Naive thymus-derived CD4-positive, alpha-beta T cell (primary cell): Measurements from ENCODE around the gene ASIC2. TPM values are rescaled to one million over a fixed set of nuclear protein-coding genes. Genes with fewer than 3 reads are reported as not detected.

Source experiments
- ATAC-seq: fragments of 150-1000 bp; cut with Tn5 transposase; 2 replicates; pipeline ENCODE4 v1.10.0; 2021; ENCODE audit warnings: mild to moderate bottlenecking, moderate library complexity
- CTCF ChIA-PET: fragments of 350-600 bp; sonication (Branson Sonifier 250); formaldehyde crosslinking; loops from one replicate; lab custom pipeline; 2021; ENCODE audit warnings: antibody characterized with exemption; lab: Charles Lee
- POLR2A ChIA-PET: fragments of 350-600 bp; sonication (Branson Sonifier 250); formaldehyde crosslinking; loops from one replicate; lab custom pipeline; 2021; ENCODE audit warnings: antibody characterized with exemption, inconsistent platforms; lab: Charles Lee
- DNase-seq, 9 donors: peaks; one replicate each; pipeline versions ENCODE4 v3.0.0 to v3.0.0-alpha.2; 2020 to 2022; ENCODE audit warnings: mixed read lengths in 1 of 9
- H3K27ac ChIP-seq: one replicate; pipeline ENCODE4 v1.7.0; 2013; ENCODE audit warnings: mild to moderate bottlenecking, low read depth, low read length, moderate library complexity
- H3K27me3 ChIP-seq, 2 donors: one replicate each; pipeline ENCODE4 v1.7.0; 2013; ENCODE audit warnings: low read length in 2 of 2, mild to moderate bottlenecking in 2 of 2, moderate library complexity in 2 of 2; ENCODE audit not compliant: control insufficient read depth in 2 of 2, insufficient read depth in 2 of 2
- H3K36me3 ChIP-seq, 3 experiments: 1 replicate in 2 of 3; 2 replicates in 1 of 3; pipeline ENCODE4 v1.7.0; 2013; ENCODE audit warnings: low read length in 3 of 3, mild to moderate bottlenecking in 3 of 3, moderate library complexity in 1 of 3; ENCODE audit not compliant: insufficient read depth in 3 of 3, control insufficient read depth in 2 of 3
- H3K4me1 ChIP-seq, 2 donors: one replicate each; pipeline ENCODE4 v1.7.0; 2013; ENCODE audit warnings: low read length in 2 of 2, mild to moderate bottlenecking in 2 of 2, moderate library complexity in 1 of 2; ENCODE audit not compliant: control insufficient read depth in 2 of 2, insufficient read depth in 2 of 2
- H3K4me3 ChIP-seq: 2 replicates; pipeline ENCODE4 v1.7.0; 2013; ENCODE audit warnings: mild to moderate bottlenecking, low read length
- H3K9me3 ChIP-seq, 3 experiments: 1 replicate in 2 of 3; 2 replicates in 1 of 3; pipeline ENCODE4 v1.7.0; 2013; ENCODE audit warnings: low read length in 3 of 3; ENCODE audit not compliant: control insufficient read depth in 2 of 3
- H3K27ac Mint-ChIP-seq, 9 donors: one replicate each; pipeline ENCODE4 v1.8.0; 2020 to 2022; ENCODE audit warnings: mixed read lengths in 9 of 9, mild to moderate bottlenecking in 8 of 9, moderate library complexity in 5 of 9, inconsistent platforms in 2 of 9
- H3K27me3 Mint-ChIP-seq, 5 donors: one replicate each; pipeline ENCODE4 v1.8.0; 2021 to 2022; ENCODE audit warnings: mixed read lengths in 5 of 5, mild to moderate bottlenecking in 1 of 5
- H3K36me3 Mint-ChIP-seq, 5 donors: one replicate each; pipeline ENCODE4 v1.8.0; 2020 to 2022; ENCODE audit warnings: mixed read lengths in 5 of 5, mild to moderate bottlenecking in 3 of 5, inconsistent platforms in 1 of 5
- H3K4me1 Mint-ChIP-seq, 7 donors: one replicate each; pipeline ENCODE4 v1.8.0; 2020 to 2022; ENCODE audit warnings: mixed read lengths in 7 of 7, mild to moderate bottlenecking in 3 of 7, inconsistent platforms in 1 of 7
- H3K4me3 Mint-ChIP-seq, 10 donors: one replicate each; pipeline ENCODE4 v1.8.0; 2020 to 2022; ENCODE audit warnings: mild to moderate bottlenecking in 10 of 10, mixed read lengths in 10 of 10, moderate library complexity in 6 of 10, inconsistent platforms in 2 of 10
- H3K9me3 Mint-ChIP-seq, 11 donors: one replicate each; pipeline ENCODE4 v1.8.0; 2020 to 2022; ENCODE audit warnings: mixed read lengths in 11 of 11, mild to moderate bottlenecking in 4 of 11, inconsistent platforms in 1 of 11, moderate library complexity in 1 of 11
- intact Hi-C, 2 donors: fragments of 100-400 bp; cut with micrococcal nuclease; formaldehyde crosslinking; loops; one replicate each; pipeline ENCODE4 v1.15.1; 2023
- polyA plus RNA-seq, 2 donors: library from polyadenylated mRNA; unstranded; fragments of 300-500 nt; fragmentation: Illumina TruSeq; gene quantifications; one replicate each; pipeline ENCODE4 v1.2.3, GENCODE V29; 2021
- total RNA-seq, 6 experiments: library from RNA in 5 of 6; stranded (reverse) in 5 of 6; gene quantifications; 1 replicate in 5 of 6; 2 replicates in 1 of 6; pipeline ENCODE4 v1.2.3 and lab custom pipeline; 2021 to 2026

ASIC2 gene
- total and polyA plus RNA-seq, 7 experiments from 2014 or later = not detected

DNA sequence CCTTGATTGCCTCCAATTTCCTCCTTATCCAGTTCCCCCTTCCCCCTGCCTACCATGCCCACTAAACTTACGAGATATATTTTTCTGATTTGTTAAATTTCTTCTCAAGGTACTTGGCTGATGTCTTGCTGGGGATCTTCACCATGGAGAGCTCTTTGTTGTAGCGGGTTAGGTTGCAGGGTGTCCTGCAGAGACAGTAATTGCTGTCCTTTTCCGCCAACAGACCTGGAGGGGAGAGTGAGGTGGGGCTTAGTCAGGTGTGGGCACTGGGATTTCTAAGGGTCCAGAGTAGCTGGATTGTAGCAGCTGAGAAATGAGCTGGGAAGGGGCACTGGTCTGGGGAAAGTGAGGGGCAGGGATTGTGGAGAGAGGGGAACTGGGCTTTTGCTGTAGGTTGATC lies 269.3 kb downstream of the ASIC2 start:
- Histone ChIP-seq H3K36me3 (no peaks in the 10 kb centered on the region), H3K27me3 (peaks cover 0 to 3% of the 10 kb centered on the region in 2 donors), H3K4me3 (no peak overlapping the region), H3K27ac (no peak overlapping the region), H3K4me1 (no peaks in the 10 kb centered on the region), H3K9me3 (no peaks in the 10 kb centered on the region)
- CTCF ChIA-PET = no interaction called here
- Mint-ChIP-seq H3K4me3 (no peak overlapping the region), H3K27me3 (peaks cover 4 to 13% (median 10%) of the 10 kb centered on the region in 5 donors), H3K27ac (no peak overlapping the region), H3K9me3 (no peaks in the 10 kb centered on the region), H3K4me1 (no peaks in the 10 kb centered on the region), H3K36me3 (no peaks in the 10 kb centered on the region)
- DNase-seq = no peak
- intact Hi-C loops = no loop called here
- ATAC-seq = no peak
- POLR2A ChIA-PET = no interaction called here

DNA sequence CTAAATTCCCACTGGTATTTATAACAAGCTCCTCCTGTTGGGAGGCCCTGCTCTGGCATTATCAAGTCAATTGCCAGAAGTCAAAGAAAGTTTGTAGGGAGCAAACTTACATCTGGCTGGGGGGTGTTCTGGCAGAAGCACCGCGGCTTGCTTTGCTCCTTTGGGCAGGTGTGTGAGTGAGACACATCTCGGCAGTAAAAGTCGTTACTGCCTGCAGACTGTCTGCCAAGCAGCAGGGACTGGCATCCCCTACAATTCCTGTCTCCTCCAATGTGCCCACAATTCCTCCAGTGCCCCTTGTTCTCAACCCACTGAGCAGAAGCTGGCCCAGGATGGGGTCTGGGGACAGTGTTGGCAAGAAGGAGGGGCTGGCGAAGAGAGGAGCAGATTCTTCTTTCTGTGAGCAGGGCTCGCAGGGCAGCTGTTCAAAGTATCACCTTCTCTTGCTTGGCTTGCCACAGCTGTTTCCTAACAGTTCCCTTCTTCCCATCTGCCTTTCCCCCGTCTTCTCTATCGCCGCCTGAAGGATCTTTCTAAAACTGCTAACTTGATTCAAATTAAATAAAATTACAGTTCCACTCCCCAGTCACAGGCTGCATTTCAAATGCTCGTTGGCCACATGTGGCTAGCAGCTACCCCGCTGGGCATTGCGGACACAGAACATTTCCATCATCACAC lies 271.2 kb downstream of the ASIC2 start:
- ATAC-seq = no peak
- H3K36me3 Mint-ChIP-seq = no peaks in the 10 kb centered on the region
- no peak overlapping the region for H3K27ac Mint-ChIP-seq
- no peaks in the 10 kb centered on the region for H3K27me3 ChIP-seq
- no peak overlapping the region for H3K27ac ChIP-seq
- H3K9me3 ChIP-seq = no peaks in the 10 kb centered on the region
- no peaks in the 10 kb centered on the region for H3K36me3 ChIP-seq
- no peak overlapping the region for H3K4me3 ChIP-seq
- POLR2A ChIA-PET = no interaction called here
- no peaks in the 10 kb centered on the region for H3K4me1 ChIP-seq
- no peak for DNase-seq
- H3K4me3 Mint-ChIP-seq = no peak overlapping the region
- H3K27me3 Mint-ChIP-seq = peaks cover 0 to 17% (median 10%) of the 10 kb centered on the region in 5 donors
- intact Hi-C loops = no loop called here
- no peaks in the 10 kb centered on the region for H3K9me3 Mint-ChIP-seq
- H3K4me1 Mint-ChIP-seq = no peaks in the 10 kb centered on the region
- CTCF ChIA-PET = no interaction called here

DNA sequence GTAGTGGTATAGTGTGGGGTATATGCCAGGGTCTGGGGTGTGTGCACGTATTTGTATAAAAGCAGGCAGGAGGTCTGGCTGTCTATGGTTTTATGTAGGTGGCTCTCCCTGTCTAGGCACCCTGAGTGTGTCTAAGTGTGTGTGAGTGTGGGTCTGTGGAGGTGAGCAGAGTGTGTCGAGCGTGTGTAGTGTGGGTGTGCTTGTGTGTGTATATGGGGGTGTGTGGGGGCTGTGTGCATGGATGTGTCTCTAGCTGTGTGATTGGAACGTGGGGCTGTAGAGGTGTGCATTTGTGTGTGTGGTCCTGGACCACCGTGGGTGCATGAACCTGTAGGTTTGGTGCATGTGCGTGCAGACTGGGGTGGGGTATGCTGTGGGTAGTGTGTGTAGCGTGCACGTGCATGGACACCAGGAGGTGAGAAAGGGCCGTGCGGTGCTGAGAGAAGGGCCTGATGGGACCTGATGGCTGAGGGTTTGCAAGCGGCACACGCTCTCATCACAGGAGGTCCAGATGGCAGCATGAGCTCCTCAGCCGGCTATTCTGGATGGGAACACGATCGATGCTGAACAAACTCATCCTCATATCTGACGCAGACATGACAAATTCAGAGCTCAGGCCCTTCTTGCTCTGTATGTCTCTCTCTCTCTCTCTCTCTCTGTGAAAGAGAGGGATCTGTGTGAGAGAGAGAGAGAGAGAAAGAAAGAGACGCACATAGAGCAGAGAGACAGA lies 273.8 kb downstream of the ASIC2 start:
- no peaks in the 10 kb centered on the region for H3K36me3 Mint-ChIP-seq
- H3K27me3 Mint-ChIP-seq = peaks cover 0 to 8% (median 5%) of the 10 kb centered on the region in 5 donors
- H3K27me3 ChIP-seq = no peaks in the 10 kb centered on the region
- H3K4me1 ChIP-seq = no peaks in the 10 kb centered on the region
- no peak overlapping the region for H3K27ac ChIP-seq
- no peak overlapping the region for H3K4me3 Mint-ChIP-seq
- ChIA-PET CTCF (interaction anchor here (0.6 kb wide), 1 partner anchor 730 kb away, joined by 4 read pairs; no protein-coding TSS in a partner anchor), POLR2A (no interaction called here)
- no peaks in the 10 kb centered on the region for H3K9me3 ChIP-seq
- no peak for DNase-seq
- H3K36me3 ChIP-seq = no peaks in the 10 kb centered on the region
- ATAC-seq = no peak
- no peaks in the 10 kb centered on the region for H3K9me3 Mint-ChIP-seq
- no peaks in the 10 kb centered on the region for H3K4me1 Mint-ChIP-seq
- no peak overlapping the region for H3K4me3 ChIP-seq
- intact Hi-C loops = no loop called here
- H3K27ac Mint-ChIP-seq = no peak overlapping the region

DNA sequence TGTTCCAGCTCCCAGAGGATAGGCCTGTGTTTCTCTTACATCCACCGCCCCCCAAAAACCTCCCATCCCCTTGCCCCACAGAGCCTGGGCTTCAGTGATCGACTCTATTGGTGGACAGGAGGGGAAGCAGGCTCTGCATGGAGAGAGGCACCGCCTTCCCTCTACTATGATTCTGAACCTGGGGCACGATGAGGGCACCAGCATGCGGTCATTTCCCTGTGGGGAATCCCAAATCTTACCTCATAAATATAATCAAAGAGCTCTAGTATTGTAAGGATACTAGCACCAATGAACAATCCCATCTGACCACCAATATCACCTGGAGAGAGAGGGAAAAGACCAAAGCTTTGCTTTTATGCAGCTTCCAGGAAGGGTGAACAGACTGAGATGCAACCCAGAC lies 275.7 kb downstream of the ASIC2 start:
- no peak for ATAC-seq
- intact Hi-C loops = no loop called here
- DNase-seq = no peak
- H3K27ac ChIP-seq = no peak overlapping the region
- POLR2A ChIA-PET = no interaction called here
- H3K27me3 Mint-ChIP-seq = peaks cover 0 to 8% (median 0%) of the 10 kb centered on the region in 5 donors
- CTCF ChIA-PET = no interaction called here
- H3K27ac Mint-ChIP-seq = no peak overlapping the region
- no peaks in the 10 kb centered on the region for H3K9me3 Mint-ChIP-seq
- no peaks in the 10 kb centered on the region for H3K9me3 ChIP-seq
- H3K36me3 ChIP-seq = no peaks in the 10 kb centered on the region
- H3K27me3 ChIP-seq = no peaks in the 10 kb centered on the region
- no peaks in the 10 kb centered on the region for H3K4me1 Mint-ChIP-seq
- H3K4me1 ChIP-seq = no peaks in the 10 kb centered on the region
- H3K36me3 Mint-ChIP-seq = no peaks in the 10 kb centered on the region
- no peak overlapping the region for H3K4me3 Mint-ChIP-seq
- no peak overlapping the region for H3K4me3 ChIP-seq

DNA sequence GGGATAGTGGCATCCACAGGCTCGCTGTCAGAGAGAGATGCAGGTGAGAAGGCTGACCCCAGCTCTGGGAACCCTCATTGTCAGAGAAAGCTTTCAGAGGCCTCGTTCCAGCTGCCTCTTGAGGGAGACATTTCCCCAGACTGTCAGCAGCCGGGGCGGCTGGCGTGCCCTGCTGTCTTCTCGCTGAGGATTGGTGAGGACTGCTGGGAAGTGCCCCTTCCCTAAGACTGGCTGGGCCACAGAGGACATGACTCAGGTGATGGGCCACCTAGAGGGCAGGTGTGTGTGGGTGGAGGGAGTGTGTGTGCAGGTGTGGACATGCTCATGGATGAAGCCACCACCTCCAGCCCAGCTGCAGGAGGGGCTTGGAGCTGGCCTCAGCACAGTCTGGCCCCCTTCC lies 276.2 kb downstream of the ASIC2 start:
- Mint-ChIP-seq H3K9me3 (no peaks in the 10 kb centered on the region), H3K27ac (no peak overlapping the region), H3K4me1 (no peaks in the 10 kb centered on the region), H3K36me3 (no peaks in the 10 kb centered on the region), H3K27me3 (peaks cover 0 to 8% (median 0%) of the 10 kb centered on the region in 5 donors), H3K4me3 (no peak overlapping the region)
- Histone ChIP-seq H3K27me3 (no peaks in the 10 kb centered on the region), H3K27ac (no peak overlapping the region), H3K36me3 (no peaks in the 10 kb centered on the region), H3K4me1 (no peaks in the 10 kb centered on the region), H3K4me3 (no peak overlapping the region), H3K9me3 (no peaks in the 10 kb centered on the region)
- no peak for ATAC-seq
- intact Hi-C loops = no loop called here
- no peak for DNase-seq
- CTCF ChIA-PET = no interaction called here
- POLR2A ChIA-PET = no interaction called here

DNA sequence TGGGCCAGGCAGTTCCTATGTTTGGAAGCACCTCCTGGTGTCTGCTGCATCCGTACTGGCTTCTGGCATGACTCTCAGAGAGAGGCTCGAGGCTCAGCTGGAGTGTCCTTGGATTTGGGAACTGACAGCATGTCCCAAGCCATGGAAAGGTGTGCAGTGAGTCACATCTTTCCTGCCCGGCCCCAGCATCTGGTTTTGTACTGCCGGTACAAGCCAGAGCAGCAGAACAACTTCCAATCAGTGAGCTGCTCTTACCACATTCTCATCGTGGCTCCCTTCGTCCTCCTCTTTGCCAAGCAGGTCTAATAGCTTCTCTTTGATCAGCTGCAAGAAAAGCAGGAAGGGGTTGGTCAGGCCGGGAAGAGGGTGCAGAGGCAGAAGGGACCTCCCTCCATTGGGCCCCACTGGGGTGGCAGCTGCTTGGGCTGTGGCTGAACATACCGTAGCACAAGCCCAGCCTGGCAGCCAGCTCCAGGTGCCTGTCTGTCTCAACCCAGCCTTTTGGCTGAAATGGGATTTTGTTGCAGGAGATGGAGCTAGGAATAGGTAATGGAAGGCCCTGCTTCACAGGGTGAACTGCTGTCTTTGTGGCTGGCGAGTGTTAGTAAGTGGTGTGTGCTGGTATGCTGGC lies 277.3 kb downstream of the ASIC2 start:
- Mint-ChIP-seq H3K27me3 (peaks cover 0 to 9% (median 0%) of the 10 kb centered on the region in 5 donors), H3K4me1 (no peaks in the 10 kb centered on the region), H3K36me3 (no peaks in the 10 kb centered on the region), H3K4me3 (no peak overlapping the region), H3K9me3 (no peaks in the 10 kb centered on the region), H3K27ac (no peak overlapping the region)
- H3K9me3 ChIP-seq = no peaks in the 10 kb centered on the region
- no peak for ATAC-seq
- DNase-seq = no peak
- H3K27ac ChIP-seq = no peak overlapping the region
- H3K36me3 ChIP-seq = no peaks in the 10 kb centered on the region
- ChIA-PET CTCF (no interaction called here), POLR2A (no interaction called here)
- intact Hi-C loops = no loop called here
- no peaks in the 10 kb centered on the region for H3K4me1 ChIP-seq
- H3K4me3 ChIP-seq = no peak overlapping the region
- no peaks in the 10 kb centered on the region for H3K27me3 ChIP-seq
